ENCODE measurements around the gene MIER2. TPM values are rescaled to one million over a fixed set of nuclear protein-coding genes. Genes with fewer than 3 reads are reported as not detected.

Gene MIER2
- polyA plus RNA-seq, 1 donor from 2014 or later: 16.0 TPM

- H2AFZ ChIP-seq (ENCODE audit: low read depth, low read length): no peak overlapping the region
- H4K20me1 ChIP-seq (ENCODE audit: insufficient read depth): no peaks in the 10 kb centered on the region
- no peaks in the 10 kb centered on the region for H3F3A ChIP-seq (ENCODE audit: insufficient read depth, low read length, poor library complexity, severe bottlenecking)
- no peak overlapping the region for H3K27ac ChIP-seq (ENCODE audit: low read length)
- no peaks in the 10 kb centered on the region for H3K36me3 ChIP-seq (ENCODE audit: insufficient read depth, low read length)
- H3K27me3 ChIP-seq (ENCODE audit: insufficient read depth, low read depth, low read length): peaks cover 37% of the 10 kb centered on the region
- H3K9me2 ChIP-seq (ENCODE audit: insufficient read depth, low read length): no peaks in the 10 kb centered on the region
- H3K9ac ChIP-seq (ENCODE audit: low read length): no peak overlapping the region
- H3K4me2 ChIP-seq (ENCODE audit: low read length): no peak overlapping the region
- H3K79me2 ChIP-seq (replicated peaks; ENCODE audit: insufficient read depth, low read length): no peaks in the 10 kb centered on the region
- TF ChIP-seq EP300 (conservative IDR thresholded peaks at IDR 0.05; ENCODE audit: poor library complexity, severe bottlenecking): no peak
- TF ChIP-seq, protein P1, sequence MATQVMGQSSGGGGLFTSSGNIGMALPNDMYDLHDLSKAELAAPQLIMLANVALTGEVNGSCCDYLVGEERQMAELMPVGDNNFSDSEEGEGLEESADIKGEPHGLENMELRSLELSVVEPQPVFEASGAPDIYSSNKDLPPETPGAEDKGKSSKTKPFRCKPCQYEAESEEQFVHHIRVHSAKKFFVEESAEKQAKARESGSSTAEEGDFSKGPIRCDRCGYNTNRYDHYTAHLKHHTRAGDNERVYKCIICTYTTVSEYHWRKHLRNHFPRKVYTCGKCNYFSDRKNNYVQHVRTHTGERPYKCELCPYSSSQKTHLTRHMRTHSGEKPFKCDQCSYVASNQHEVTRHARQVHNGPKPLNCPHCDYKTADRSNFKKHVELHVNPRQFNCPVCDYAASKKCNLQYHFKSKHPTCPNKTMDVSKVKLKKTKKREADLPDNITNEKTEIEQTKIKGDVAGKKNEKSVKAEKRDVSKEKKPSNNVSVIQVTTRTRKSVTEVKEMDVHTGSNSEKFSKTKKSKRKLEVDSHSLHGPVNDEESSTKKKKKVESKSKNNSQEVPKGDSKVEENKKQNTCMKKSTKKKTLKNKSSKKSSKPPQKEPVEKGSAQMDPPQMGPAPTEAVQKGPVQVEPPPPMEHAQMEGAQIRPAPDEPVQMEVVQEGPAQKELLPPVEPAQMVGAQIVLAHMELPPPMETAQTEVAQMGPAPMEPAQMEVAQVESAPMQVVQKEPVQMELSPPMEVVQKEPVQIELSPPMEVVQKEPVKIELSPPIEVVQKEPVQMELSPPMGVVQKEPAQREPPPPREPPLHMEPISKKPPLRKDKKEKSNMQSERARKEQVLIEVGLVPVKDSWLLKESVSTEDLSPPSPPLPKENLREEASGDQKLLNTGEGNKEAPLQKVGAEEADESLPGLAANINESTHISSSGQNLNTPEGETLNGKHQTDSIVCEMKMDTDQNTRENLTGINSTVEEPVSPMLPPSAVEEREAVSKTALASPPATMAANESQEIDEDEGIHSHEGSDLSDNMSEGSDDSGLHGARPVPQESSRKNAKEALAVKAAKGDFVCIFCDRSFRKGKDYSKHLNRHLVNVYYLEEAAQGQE (IDR thresholded peaks at IDR 0.05; ENCODE audit: borderline replicate concordance): no peak
- TF ChIP-seq, protein P2, sequence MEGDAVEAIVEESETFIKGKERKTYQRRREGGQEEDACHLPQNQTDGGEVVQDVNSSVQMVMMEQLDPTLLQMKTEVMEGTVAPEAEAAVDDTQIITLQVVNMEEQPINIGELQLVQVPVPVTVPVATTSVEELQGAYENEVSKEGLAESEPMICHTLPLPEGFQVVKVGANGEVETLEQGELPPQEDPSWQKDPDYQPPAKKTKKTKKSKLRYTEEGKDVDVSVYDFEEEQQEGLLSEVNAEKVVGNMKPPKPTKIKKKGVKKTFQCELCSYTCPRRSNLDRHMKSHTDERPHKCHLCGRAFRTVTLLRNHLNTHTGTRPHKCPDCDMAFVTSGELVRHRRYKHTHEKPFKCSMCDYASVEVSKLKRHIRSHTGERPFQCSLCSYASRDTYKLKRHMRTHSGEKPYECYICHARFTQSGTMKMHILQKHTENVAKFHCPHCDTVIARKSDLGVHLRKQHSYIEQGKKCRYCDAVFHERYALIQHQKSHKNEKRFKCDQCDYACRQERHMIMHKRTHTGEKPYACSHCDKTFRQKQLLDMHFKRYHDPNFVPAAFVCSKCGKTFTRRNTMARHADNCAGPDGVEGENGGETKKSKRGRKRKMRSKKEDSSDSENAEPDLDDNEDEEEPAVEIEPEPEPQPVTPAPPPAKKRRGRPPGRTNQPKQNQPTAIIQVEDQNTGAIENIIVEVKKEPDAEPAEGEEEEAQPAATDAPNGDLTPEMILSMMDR (IDR thresholded peaks at IDR 0.05; ENCODE audit: poor library complexity, severe bottlenecking): no peak
- no peak for TF ChIP-seq POLR2AphosphoS5 (IDR thresholded peaks at IDR 0.05)
- TF ChIP-seq MXI1 (conservative IDR thresholded peaks at IDR 0.05; ENCODE audit: poor library complexity, severe bottlenecking): no peak
- no peak for TF ChIP-seq EZH2 (IDR thresholded peaks at IDR 0.05; ENCODE audit: borderline replicate concordance, insufficient read depth, low read length, poor library complexity, severe bottlenecking)
- TF ChIP-seq RAD21 (conservative IDR thresholded peaks at IDR 0.05): no peak
- no peak for TF ChIP-seq TAF1 (IDR thresholded peaks at IDR 0.05; ENCODE audit: low read depth)
- TF ChIP-seq SMC3 (conservative IDR thresholded peaks at IDR 0.05; ENCODE audit: poor library complexity): no peak
- no peak overlapping the region for H3K4me3 ChIP-seq (ENCODE audit: low read length)
- no peaks in the 10 kb centered on the region for H3K9me3 ChIP-seq (ENCODE audit: low read length)
Measured at GRCh38 chr19:296476-297225, 47.9 kb downstream of the MIER2 start.

- Histone ChIP-seq H3F3A (ENCODE audit: insufficient read depth, low read length, poor library complexity, severe bottlenecking) (no peaks in the 10 kb centered on the region), H3K9me2 (ENCODE audit: insufficient read depth, low read length) (no peaks in the 10 kb centered on the region), H3K27me3 (ENCODE audit: insufficient read depth, low read depth, low read length) (peaks cover 41% of the 10 kb centered on the region), H3K27ac (ENCODE audit: low read length) (no peak overlapping the region), H3K4me2 (ENCODE audit: low read length) (no peak overlapping the region), H4K20me1 (ENCODE audit: insufficient read depth) (no peaks in the 10 kb centered on the region), H2AFZ (ENCODE audit: low read depth, low read length) (no peak overlapping the region), H3K9ac (ENCODE audit: low read length) (no peak overlapping the region), H3K79me2 (replicated peaks; ENCODE audit: insufficient read depth, low read length) (no peaks in the 10 kb centered on the region), H3K36me3 (ENCODE audit: insufficient read depth, low read length) (no peaks in the 10 kb centered on the region), H3K4me3 (ENCODE audit: low read length) (no peak overlapping the region), H3K9me3 (ENCODE audit: low read length) (no peaks in the 10 kb centered on the region)
- TF ChIP-seq POLR2AphosphoS5 (IDR thresholded peaks at IDR 0.05): no peak
- no peak for TF ChIP-seq SMC3 (conservative IDR thresholded peaks at IDR 0.05; ENCODE audit: poor library complexity)
- TF ChIP-seq EP300 (conservative IDR thresholded peaks at IDR 0.05; ENCODE audit: poor library complexity, severe bottlenecking): no peak
- TF ChIP-seq RAD21 (conservative IDR thresholded peaks at IDR 0.05): no peak
- no peak for TF ChIP-seq TAF1 (IDR thresholded peaks at IDR 0.05; ENCODE audit: low read depth)
- TF ChIP-seq MXI1 (conservative IDR thresholded peaks at IDR 0.05; ENCODE audit: poor library complexity, severe bottlenecking): no peak
- no peak for TF ChIP-seq EZH2 (IDR thresholded peaks at IDR 0.05; ENCODE audit: borderline replicate concordance, insufficient read depth, low read length, poor library complexity, severe bottlenecking)
- TF ChIP-seq, protein P1 (IDR thresholded peaks at IDR 0.05; ENCODE audit: borderline replicate concordance): no peak
- TF ChIP-seq, protein P2 (IDR thresholded peaks at IDR 0.05; ENCODE audit: poor library complexity, severe bottlenecking): no peak
Measured at GRCh38 chr19:295687-296370, 48.8 kb downstream of the MIER2 start.

Measured in neural cell (in vitro differentiated cells).